HG03060 (cell line): ENCODE measurements around the gene SIRT1.
"Not testable (repeated sequence)": the region's sequence is repeated elsewhere in the genome, so short reads cannot be mapped to it uniquely, and the experiment has no call there.

ENCODE experiments used
- ATAC-seq: cut with Tn5 transposase; IDR thresholded peaks from one replicate; pipeline ENCODE4 v1.9.1; 2021; ENCODE audit warnings: low read depth, moderate number of reproducible peaks; ENCODE audit not compliant: unreplicated experiment

SIRT1 gene

GRCh38 chr10:67943917-67944316 lies 59.5 kb downstream of the SIRT1 start:
- no peak for ATAC-seq

GRCh38 chr10:67955614-67956013 lies 71.2 kb downstream of the SIRT1 start:
- ATAC-seq = no peak

GRCh38 chr10:67959839-67960476 lies 75.5 kb downstream of the SIRT1 start:
- no peak for ATAC-seq

GRCh38 chr10:67965456-67965855 lies 81.0 kb downstream of the SIRT1 start:
- ATAC-seq = no peak

DNA sequence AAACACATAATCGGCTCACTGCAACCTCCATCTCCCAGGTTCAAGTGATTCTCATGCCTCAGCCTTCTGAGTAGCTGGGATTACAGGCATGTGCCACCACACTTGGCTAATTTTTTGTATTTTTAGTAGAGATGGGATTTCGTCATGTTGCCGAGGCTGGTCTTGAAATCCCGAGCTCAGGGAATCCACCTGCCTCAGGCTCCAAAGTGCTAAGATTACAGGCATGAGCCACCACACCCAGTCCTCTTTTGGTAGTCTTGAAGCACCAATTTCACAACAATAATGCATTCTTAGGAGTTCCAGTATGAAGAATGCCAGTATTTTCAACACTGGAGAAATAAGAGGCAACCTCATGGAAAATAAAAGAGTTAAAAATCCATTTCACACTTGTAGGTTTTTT lies 81.6 kb downstream of the SIRT1 start:
- ATAC-seq = not testable (repeated sequence)
